Nephron (organoid): ENCODE measurements around the gene RPL39L.

ENCODE experiments used
- H3K27ac Mint-ChIP-seq, 3 experiments: 2 replicates each; pipeline ENCODE4 v1.8.0; 2020; ENCODE audit warnings: mixed read lengths in 3 of 3, mild to moderate bottlenecking in 2 of 3, moderate library complexity in 1 of 3
- H3K27me3 Mint-ChIP-seq: 2 replicates; pipeline ENCODE4 v1.8.0; 2021; ENCODE audit warnings: low read depth, mild to moderate bottlenecking, moderate library complexity, mixed read lengths
- H3K36me3 Mint-ChIP-seq: 2 replicates; pipeline ENCODE4 v1.8.0; 2020; ENCODE audit warnings: low read depth, mixed read lengths
- H3K4me1 Mint-ChIP-seq: 2 replicates; pipeline ENCODE4 v1.8.0; 2020; ENCODE audit warnings: mixed read lengths
- H3K4me3 Mint-ChIP-seq, 3 experiments: 2 replicates each; pipeline ENCODE4 v1.8.0; 2020; ENCODE audit warnings: mild to moderate bottlenecking in 3 of 3, mixed read lengths in 3 of 3, moderate library complexity in 2 of 3
- H3K9me3 Mint-ChIP-seq: 2 replicates; pipeline ENCODE4 v1.8.0; 2020; ENCODE audit warnings: mixed read lengths
- CTCF ChIP-seq, 3 experiments: fragments of 200-600 bp; sonication (generic); IDR thresholded peaks; one replicate each; pipeline ENCODE4 v1.5.0; 2021; ENCODE audit warnings: antibody characterized with exemption in 3 of 3; ENCODE audit not compliant: unreplicated experiment in 3 of 3

RPL39L gene

GRCh38 chr3:187074846-187075245, 64.5 kb downstream of the RPL39L start:
- H3K36me3 Mint-ChIP-seq: peaks cover 75% of the 10 kb centered on the region
- no peak overlapping the region for H3K4me3 Mint-ChIP-seq
- no peak for TF ChIP-seq CTCF (IDR thresholded peaks at IDR 0.05; ENCODE audit: unreplicated experiment in 3 of 3)
- H3K27me3 Mint-ChIP-seq: no peaks in the 10 kb centered on the region
- H3K4me1 Mint-ChIP-seq: no peaks in the 10 kb centered on the region
- H3K9me3 Mint-ChIP-seq: peaks cover 2% of the 10 kb centered on the region
- H3K27ac Mint-ChIP-seq: no peak overlapping the region

GRCh38 chr3:187073581-187074098, 65.7 kb downstream of the RPL39L start:
- no peaks in the 10 kb centered on the region for H3K27me3 Mint-ChIP-seq
- no peak overlapping the region for H3K27ac Mint-ChIP-seq
- no peak overlapping the region for H3K4me3 Mint-ChIP-seq
- peaks cover 5% of the 10 kb centered on the region for H3K9me3 Mint-ChIP-seq
- no peak for TF ChIP-seq CTCF (IDR thresholded peaks at IDR 0.05; ENCODE audit: unreplicated experiment in 3 of 3)
- H3K4me1 Mint-ChIP-seq: no peaks in the 10 kb centered on the region
- peaks cover 74% of the 10 kb centered on the region for H3K36me3 Mint-ChIP-seq

GRCh38 chr3:187072511-187072910, 66.8 kb downstream of the RPL39L start:
- no peak for TF ChIP-seq CTCF (IDR thresholded peaks at IDR 0.05; ENCODE audit: unreplicated experiment in 3 of 3)
- Mint-ChIP-seq H3K4me3 (no peak overlapping the region), H3K27ac (no peak overlapping the region), H3K36me3 (peaks cover 68% of the 10 kb centered on the region), H3K27me3 (no peaks in the 10 kb centered on the region), H3K4me1 (no peaks in the 10 kb centered on the region), H3K9me3 (peaks cover 5% of the 10 kb centered on the region)

GRCh38 chr3:187072102-187072501, 67.2 kb downstream of the RPL39L start:
- TF ChIP-seq CTCF (IDR thresholded peaks at IDR 0.05; ENCODE audit: unreplicated experiment in 3 of 3): no peak
- peaks cover 66% of the 10 kb centered on the region for H3K36me3 Mint-ChIP-seq
- no peaks in the 10 kb centered on the region for H3K27me3 Mint-ChIP-seq
- H3K4me3 Mint-ChIP-seq: no peak overlapping the region
- H3K27ac Mint-ChIP-seq: no peak overlapping the region
- no peaks in the 10 kb centered on the region for H3K4me1 Mint-ChIP-seq
- H3K9me3 Mint-ChIP-seq: peaks cover 5% of the 10 kb centered on the region
